ENCODE measurements around the gene TDRD12.

The TDRD12 gene

GRCh38 chr19:32798201-32798600 lies 78.6 kb downstream of the TDRD12 start:
- H3K4me1 ChIP-seq (ENCODE audit: insufficient read depth, low read length): no peaks in the 10 kb centered on the region
- H3K9me3 ChIP-seq (ENCODE audit: low read length): no peaks in the 10 kb centered on the region
- H3K36me3 ChIP-seq (ENCODE audit: insufficient read depth, low read length): no peaks in the 10 kb centered on the region
- H3K27me3 ChIP-seq (ENCODE audit: control insufficient read depth in 1 of 2, insufficient read depth in 2 of 2, low read length in 2 of 2): no peaks in the 10 kb centered on the region
- H3K9ac ChIP-seq (ENCODE audit: low read length): no peak overlapping the region
- no peak overlapping the region for H3K27ac ChIP-seq (ENCODE audit: low read depth, low read length)
- H3K4me3 ChIP-seq (ENCODE audit: low read depth in 1 of 2, low read length in 2 of 2): no peak overlapping the region

- Histone ChIP-seq H3K36me3 (ENCODE audit: insufficient read depth, low read length) (no peaks in the 10 kb centered on the region), H3K9ac (ENCODE audit: low read length) (no peak overlapping the region), H3K9me3 (ENCODE audit: low read length) (no peaks in the 10 kb centered on the region), H3K27me3 (ENCODE audit: control insufficient read depth in 1 of 2, insufficient read depth in 2 of 2, low read length in 2 of 2) (no peaks in the 10 kb centered on the region), H3K4me1 (ENCODE audit: insufficient read depth, low read length) (no peaks in the 10 kb centered on the region), H3K27ac (ENCODE audit: low read depth, low read length) (no peak overlapping the region), H3K4me3 (ENCODE audit: low read depth in 1 of 2, low read length in 2 of 2) (no peak overlapping the region)
Observed at GRCh38 chr19:32800191-32800590, 80.6 kb downstream of the TDRD12 start.

- no peaks in the 10 kb centered on the region for H3K9me3 ChIP-seq (ENCODE audit: low read length)
- H3K36me3 ChIP-seq (ENCODE audit: insufficient read depth, low read length): no peaks in the 10 kb centered on the region
- no peak overlapping the region for H3K4me3 ChIP-seq (ENCODE audit: low read depth in 1 of 2, low read length in 2 of 2)
- no peaks in the 10 kb centered on the region for H3K4me1 ChIP-seq (ENCODE audit: insufficient read depth, low read length)
- no peak overlapping the region for H3K27ac ChIP-seq (ENCODE audit: low read depth, low read length)
- H3K9ac ChIP-seq (ENCODE audit: low read length): no peak overlapping the region
- H3K27me3 ChIP-seq (ENCODE audit: control insufficient read depth in 1 of 2, insufficient read depth in 2 of 2, low read length in 2 of 2): no peaks in the 10 kb centered on the region
Observed at GRCh38 chr19:32800754-32801153, 81.2 kb downstream of the TDRD12 start.

GRCh38 chr19:32802840-32803239 lies 83.3 kb downstream of the TDRD12 start:
- Histone ChIP-seq H3K36me3 (ENCODE audit: insufficient read depth, low read length) (no peaks in the 10 kb centered on the region), H3K27ac (ENCODE audit: low read depth, low read length) (no peak overlapping the region), H3K9me3 (ENCODE audit: low read length) (no peaks in the 10 kb centered on the region), H3K4me3 (ENCODE audit: low read depth in 1 of 2, low read length in 2 of 2) (no peak overlapping the region), H3K27me3 (ENCODE audit: control insufficient read depth in 1 of 2, insufficient read depth in 2 of 2, low read length in 2 of 2) (no peaks in the 10 kb centered on the region), H3K9ac (ENCODE audit: low read length) (no peak overlapping the region), H3K4me1 (ENCODE audit: insufficient read depth, low read length) (no peaks in the 10 kb centered on the region)

- no peaks in the 10 kb centered on the region for H3K27me3 ChIP-seq (ENCODE audit: control insufficient read depth in 1 of 2, insufficient read depth in 2 of 2, low read length in 2 of 2)
- H3K4me1 ChIP-seq (ENCODE audit: insufficient read depth, low read length): peaks cover 4% of the 10 kb centered on the region
- H3K4me3 ChIP-seq (ENCODE audit: low read depth in 1 of 2, low read length in 2 of 2): no peak overlapping the region
- H3K9ac ChIP-seq (ENCODE audit: low read length): no peak overlapping the region
- no peaks in the 10 kb centered on the region for H3K36me3 ChIP-seq (ENCODE audit: insufficient read depth, low read length)
- H3K9me3 ChIP-seq (ENCODE audit: low read length): no peaks in the 10 kb centered on the region
- H3K27ac ChIP-seq (ENCODE audit: low read depth, low read length): no peak overlapping the region
Observed at GRCh38 chr19:32808236-32808635, 88.7 kb downstream of the TDRD12 start.

- H3K9me3 ChIP-seq (ENCODE audit: low read length): no peaks in the 10 kb centered on the region
- H3K27ac ChIP-seq (ENCODE audit: low read depth, low read length): no peak overlapping the region
- H3K4me1 ChIP-seq (ENCODE audit: insufficient read depth, low read length): peaks cover 4% of the 10 kb centered on the region
- no peak overlapping the region for H3K9ac ChIP-seq (ENCODE audit: low read length)
- no peak overlapping the region for H3K4me3 ChIP-seq (ENCODE audit: low read depth in 1 of 2, low read length in 2 of 2)
- H3K27me3 ChIP-seq (ENCODE audit: control insufficient read depth in 1 of 2, insufficient read depth in 2 of 2, low read length in 2 of 2): no peaks in the 10 kb centered on the region
- no peaks in the 10 kb centered on the region for H3K36me3 ChIP-seq (ENCODE audit: insufficient read depth, low read length)
Observed at GRCh38 chr19:32809254-32809653, 89.7 kb downstream of the TDRD12 start.

GRCh38 chr19:32809754-32810153 lies 90.2 kb downstream of the TDRD12 start:
- no peak overlapping the region for H3K4me3 ChIP-seq (ENCODE audit: low read depth in 1 of 2, low read length in 2 of 2)
- H3K27ac ChIP-seq (ENCODE audit: low read depth, low read length): no peak overlapping the region
- H3K27me3 ChIP-seq (ENCODE audit: control insufficient read depth in 1 of 2, insufficient read depth in 2 of 2, low read length in 2 of 2): no peaks in the 10 kb centered on the region
- no peaks in the 10 kb centered on the region for H3K9me3 ChIP-seq (ENCODE audit: low read length)
- H3K9ac ChIP-seq (ENCODE audit: low read length): no peak overlapping the region
- H3K36me3 ChIP-seq (ENCODE audit: insufficient read depth, low read length): no peaks in the 10 kb centered on the region
- peaks cover 4% of the 10 kb centered on the region for H3K4me1 ChIP-seq (ENCODE audit: insufficient read depth, low read length)

GRCh38 chr19:32810452-32810851 lies 90.9 kb downstream of the TDRD12 start:
- peaks cover 4% of the 10 kb centered on the region for H3K4me1 ChIP-seq (ENCODE audit: insufficient read depth, low read length)
- no peaks in the 10 kb centered on the region for H3K27me3 ChIP-seq (ENCODE audit: control insufficient read depth in 1 of 2, insufficient read depth in 2 of 2, low read length in 2 of 2)
- no peaks in the 10 kb centered on the region for H3K9me3 ChIP-seq (ENCODE audit: low read length)
- no peak overlapping the region for H3K27ac ChIP-seq (ENCODE audit: low read depth, low read length)
- no peak overlapping the region for H3K9ac ChIP-seq (ENCODE audit: low read length)
- H3K36me3 ChIP-seq (ENCODE audit: insufficient read depth, low read length): no peaks in the 10 kb centered on the region
- no peak overlapping the region for H3K4me3 ChIP-seq (ENCODE audit: low read depth in 1 of 2, low read length in 2 of 2)

- peaks cover 4% of the 10 kb centered on the region for H3K4me1 ChIP-seq (ENCODE audit: insufficient read depth, low read length)
- H3K9ac ChIP-seq (ENCODE audit: low read length): no peak overlapping the region
- H3K27me3 ChIP-seq (ENCODE audit: control insufficient read depth in 1 of 2, insufficient read depth in 2 of 2, low read length in 2 of 2): no peaks in the 10 kb centered on the region
- no peak overlapping the region for H3K4me3 ChIP-seq (ENCODE audit: low read depth in 1 of 2, low read length in 2 of 2)
- H3K36me3 ChIP-seq (ENCODE audit: insufficient read depth, low read length): no peaks in the 10 kb centered on the region
- no peak overlapping the region for H3K27ac ChIP-seq (ENCODE audit: low read depth, low read length)
- H3K9me3 ChIP-seq (ENCODE audit: low read length): no peaks in the 10 kb centered on the region
Observed at GRCh38 chr19:32811151-32811550, 91.6 kb downstream of the TDRD12 start.

GRCh38 chr19:32812036-32812435 lies 92.5 kb downstream of the TDRD12 start:
- no peaks in the 10 kb centered on the region for H3K27me3 ChIP-seq (ENCODE audit: control insufficient read depth in 1 of 2, insufficient read depth in 2 of 2, low read length in 2 of 2)
- peaks cover 4% of the 10 kb centered on the region for H3K4me1 ChIP-seq (ENCODE audit: insufficient read depth, low read length)
- H3K4me3 ChIP-seq (ENCODE audit: low read depth in 1 of 2, low read length in 2 of 2): no peak overlapping the region
- no peak overlapping the region for H3K9ac ChIP-seq (ENCODE audit: low read length)
- no peaks in the 10 kb centered on the region for H3K9me3 ChIP-seq (ENCODE audit: low read length)
- H3K27ac ChIP-seq (ENCODE audit: low read depth, low read length): no peak overlapping the region
- no peaks in the 10 kb centered on the region for H3K36me3 ChIP-seq (ENCODE audit: insufficient read depth, low read length)

GRCh38 chr19:32812571-32812970 lies 93.0 kb downstream of the TDRD12 start:
- Histone ChIP-seq H3K9ac (ENCODE audit: low read length) (no peak overlapping the region), H3K36me3 (ENCODE audit: insufficient read depth, low read length) (no peaks in the 10 kb centered on the region), H3K9me3 (ENCODE audit: low read length) (no peaks in the 10 kb centered on the region), H3K4me1 (ENCODE audit: insufficient read depth, low read length) (peaks cover 4% of the 10 kb centered on the region), H3K27me3 (ENCODE audit: control insufficient read depth in 1 of 2, insufficient read depth in 2 of 2, low read length in 2 of 2) (no peaks in the 10 kb centered on the region), H3K4me3 (ENCODE audit: low read depth in 1 of 2, low read length in 2 of 2) (no peak overlapping the region), H3K27ac (ENCODE audit: low read depth, low read length) (no peak overlapping the region)

GRCh38 chr19:32813862-32814425 lies 94.4 kb downstream of the TDRD12 start:
- no peaks in the 10 kb centered on the region for H3K36me3 ChIP-seq (ENCODE audit: insufficient read depth, low read length)
- H3K9ac ChIP-seq (ENCODE audit: low read length): no peak overlapping the region
- no peaks in the 10 kb centered on the region for H3K9me3 ChIP-seq (ENCODE audit: low read length)
- H3K27me3 ChIP-seq (ENCODE audit: control insufficient read depth in 1 of 2, insufficient read depth in 2 of 2, low read length in 2 of 2): no peaks in the 10 kb centered on the region
- peaks cover 4% of the 10 kb centered on the region for H3K4me1 ChIP-seq (ENCODE audit: insufficient read depth, low read length)
- no peak overlapping the region for H3K27ac ChIP-seq (ENCODE audit: low read depth, low read length)
- H3K4me3 ChIP-seq (ENCODE audit: low read depth in 1 of 2, low read length in 2 of 2): no peak overlapping the region

All from muscle layer of colon (tissue), 2 donors.